ENCODE measurements around the gene LEMD2. TPM values are rescaled to one million over a fixed set of nuclear protein-coding genes. Genes with fewer than 3 reads are reported as not detected.

Gene LEMD2
- total and polyA plus RNA-seq, 9 of the 15 experiments (the other 6 are each of a cell fraction or from before 2014, with no cell fraction given) = 0.32 to 46.3 (median 30.8) TPM

GRCh38 chr6:33742837-33743236 is 46.1 kb downstream of the LEMD2 start (continued):
- no peak for TF ChIP-seq DLX4 (CRISPR knock-in tag; IDR thresholded peaks at IDR 0.05)
- TF ChIP-seq ZNF699 (CRISPR knock-in tag; IDR thresholded peaks at IDR 0.05; ENCODE audit: insufficient replicate concordance) = no peak
- no peak for TF ChIP-seq ZNF444 (CRISPR knock-in tag; IDR thresholded peaks at IDR 0.05)
- no peak for TF ChIP-seq ZBTB1 (CRISPR knock-in tag; IDR thresholded peaks at IDR 0.05; ENCODE audit: borderline replicate concordance, low read depth)
- no peak for TF ChIP-seq ZNF707 (CRISPR knock-in tag; conservative IDR thresholded peaks at IDR 0.05)
- TF ChIP-seq DEAF1 (CRISPR knock-in tag; IDR thresholded peaks at IDR 0.05) = no peak
- TF ChIP-seq HDAC2 (IDR thresholded peaks at IDR 0.05) = no peak

- 2% methylated on average over 9 of the region's 9 CpGs for WGBS (ENCODE audit: insufficient coverage, low coverage, missing lambda C conversion rate)
- DNase-seq (ENCODE audit: extremely low read depth in 1 of 4, low spot score in 3 of 4) (peak in 3 of 4 experiments; percentile 29 to 45 (median 37)), ATAC-seq (peak; percentile 43; the same call in 2 of the 3 replicates), FAIRE-seq (no peak)
- Histone ChIP-seq H2AFZ (ENCODE audit: low read depth, low read length) (no peak overlapping the region), H3K27me3 (ENCODE audit: control insufficient read depth in 2 of 2, insufficient read depth in 2 of 2, low read length in 2 of 2) (peaks cover 23 to 64% of the 10 kb centered on the region in 2 experiments; a peak in 4 of 5 replicates), H3K4me3 (no peak overlapping the region), H3K4me1 (replicated peaks in 1 of 2; ENCODE audit: control insufficient read depth in 2 of 2, insufficient read depth in 2 of 2, low read length in 2 of 2) (peaks cover 9 to 11% of the 10 kb centered on the region in 2 experiments; a peak in 2 of 5 replicates), H3K79me2 (ENCODE audit: control insufficient read depth, insufficient read depth, low read length) (no peaks in the 10 kb centered on the region), H3K9me1 (ENCODE audit: control insufficient read depth, insufficient read depth, low read length) (peaks cover 2% of the 10 kb centered on the region), H3K9me3 (replicated peaks; ENCODE audit: control insufficient read depth, insufficient read depth, low read depth, low read length) (no peaks in the 10 kb centered on the region), H3K4me2 (ENCODE audit: insufficient read depth, low read length) (no peak overlapping the region), H4K20me1 (replicated peaks; ENCODE audit: control insufficient read depth, insufficient read depth, low read length) (peaks cover 10% of the 10 kb centered on the region), H3K36me3 (ENCODE audit: control insufficient read depth, insufficient read depth, low read length) (no peaks in the 10 kb centered on the region), H3K27ac (ENCODE audit: extremely low read depth, low read depth, low read length) (no peak overlapping the region), H3K9ac (ENCODE audit: insufficient read depth in 1 of 2, low read depth in 2 of 2, low read length in 2 of 2) (peak overlapping the region in 1 of 2 experiments; percentile 24; a peak in 1 of 4 replicates)
- ChIA-PET CTCF (ENCODE audit: low intra/inter-chr PET ratio) (no interaction called here), POLR2A (interaction anchor here (0.6 to 1.1 kb wide), 2 partner anchors 31 to 1430 kb away, joined by 3 read pairs; partner anchors contain the start of gene UQCC2)
- intact Hi-C loops (cut with micrococcal nuclease) = no loop called here
- no TSS peak for BruUV-seq (replicated peaks)
- in situ Hi-C loops (cut with MboI) = no loop called here
- TF ChIP-seq POLR2AphosphoS2 (IDR thresholded peaks at IDR 0.05; ENCODE audit: low read length) = no peak
- TF ChIP-seq USF2 (CRISPR knock-in tag; IDR thresholded peaks at IDR 0.05) = peak; percentile 77
- peak; percentile 83 for TF ChIP-seq L3MBTL2 (IDR thresholded peaks at IDR 0.05)
- no peak for TF ChIP-seq SMAD4 (CRISPR knock-in tag; conservative IDR thresholded peaks at IDR 0.05)
- TF ChIP-seq NRF1 (conservative IDR thresholded peaks at IDR 0.05 in 1 of 2, IDR thresholded peaks at IDR 0.05 in 1 of 2) = peak in 1 of 2 experiments; percentile 32; a peak in 1 of 4 replicates
- TF ChIP-seq ZNF444 (CRISPR knock-in tag; IDR thresholded peaks at IDR 0.05) = no peak
- peak in 1 of 2 experiments; percentile 49 for TF ChIP-seq E2F6 (IDR thresholded peaks at IDR 0.05; ENCODE audit: borderline replicate concordance in 1 of 2, extremely low read depth in 1 of 2, insufficient read depth in 1 of 2, insufficient read length in 1 of 2, low read depth in 1 of 2, low read length in 1 of 2, poor library complexity in 1 of 2, severe bottlenecking in 1 of 2)
- TF ChIP-seq USF1 (CRISPR knock-in tag; IDR thresholded peaks at IDR 0.05) = peak; percentile 84
- peak; percentile 59 for TF ChIP-seq RAD51 (IDR thresholded peaks at IDR 0.05; ENCODE audit: borderline replicate concordance, low read depth)
Observed at GRCh38 chr6:33742092-33742491, 46.8 kb downstream of the LEMD2 start.

Data from K562 (cell line).